Right lobe of liver (tissue), 4 donors: ENCODE measurements around the gene ATP5F1A.

Experiments
- POLR2A ChIP-seq: fragments of 450-650 bp; IDR thresholded peaks from one replicate; pipeline ENCODE4 v1.6.1; 2017; ENCODE audit warnings: antibody characterized with exemption, mild to moderate bottlenecking
- TF ChIP-seq, protein P1 (sequence below), 4 donors: fragments of 200-600 bp in 3 of 4; fragments of 450-650 bp in 1 of 4; IDR thresholded peaks; one replicate each; pipeline versions ENCODE4 v1.5.1 to v1.8.0; 2016 to 2022; ENCODE audit warnings: antibody characterized with exemption in 4 of 4, mild to moderate bottlenecking in 2 of 4
- donor health status: DM: no; HTN: no; CAD: no.
- donor health status: DM: no; HTN: no; CAD: no.
- donor health status: DM: no; HTN: yes; CAD: no.

DNA sequence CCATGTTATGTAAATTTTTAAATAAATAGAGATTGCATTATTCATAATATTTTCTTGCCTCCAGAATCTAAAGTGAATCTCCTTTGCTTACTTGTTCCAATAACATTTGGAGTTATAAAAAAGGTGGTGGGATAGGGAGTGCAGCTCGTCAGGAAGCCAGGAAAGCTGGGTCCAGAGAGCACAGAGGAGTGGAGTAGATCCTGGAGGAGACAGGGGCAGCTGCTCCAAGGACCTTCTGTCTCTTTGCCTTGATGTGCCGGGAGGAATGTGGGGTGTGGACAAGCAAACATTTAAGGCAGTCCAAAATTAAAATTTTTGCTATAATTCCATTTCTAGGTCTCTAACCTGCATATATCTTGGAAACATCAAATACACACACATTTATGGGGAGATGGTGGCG is 35.4 kb upstream of the ATP5F1A start:
- no peak for TF ChIP-seq POLR2A
- TF ChIP-seq, protein P1, sequence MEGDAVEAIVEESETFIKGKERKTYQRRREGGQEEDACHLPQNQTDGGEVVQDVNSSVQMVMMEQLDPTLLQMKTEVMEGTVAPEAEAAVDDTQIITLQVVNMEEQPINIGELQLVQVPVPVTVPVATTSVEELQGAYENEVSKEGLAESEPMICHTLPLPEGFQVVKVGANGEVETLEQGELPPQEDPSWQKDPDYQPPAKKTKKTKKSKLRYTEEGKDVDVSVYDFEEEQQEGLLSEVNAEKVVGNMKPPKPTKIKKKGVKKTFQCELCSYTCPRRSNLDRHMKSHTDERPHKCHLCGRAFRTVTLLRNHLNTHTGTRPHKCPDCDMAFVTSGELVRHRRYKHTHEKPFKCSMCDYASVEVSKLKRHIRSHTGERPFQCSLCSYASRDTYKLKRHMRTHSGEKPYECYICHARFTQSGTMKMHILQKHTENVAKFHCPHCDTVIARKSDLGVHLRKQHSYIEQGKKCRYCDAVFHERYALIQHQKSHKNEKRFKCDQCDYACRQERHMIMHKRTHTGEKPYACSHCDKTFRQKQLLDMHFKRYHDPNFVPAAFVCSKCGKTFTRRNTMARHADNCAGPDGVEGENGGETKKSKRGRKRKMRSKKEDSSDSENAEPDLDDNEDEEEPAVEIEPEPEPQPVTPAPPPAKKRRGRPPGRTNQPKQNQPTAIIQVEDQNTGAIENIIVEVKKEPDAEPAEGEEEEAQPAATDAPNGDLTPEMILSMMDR (IDR thresholded peaks at IDR 0.05), result no peak
